ENCODE data around the gene SPPL3. TPM values are rescaled to one million over a fixed set of nuclear protein-coding genes. Genes with fewer than 3 reads are reported as not detected.

SPPL3 gene
- total RNA-seq, 1 donor from 2014 or later, result 56.8 TPM

DNA sequence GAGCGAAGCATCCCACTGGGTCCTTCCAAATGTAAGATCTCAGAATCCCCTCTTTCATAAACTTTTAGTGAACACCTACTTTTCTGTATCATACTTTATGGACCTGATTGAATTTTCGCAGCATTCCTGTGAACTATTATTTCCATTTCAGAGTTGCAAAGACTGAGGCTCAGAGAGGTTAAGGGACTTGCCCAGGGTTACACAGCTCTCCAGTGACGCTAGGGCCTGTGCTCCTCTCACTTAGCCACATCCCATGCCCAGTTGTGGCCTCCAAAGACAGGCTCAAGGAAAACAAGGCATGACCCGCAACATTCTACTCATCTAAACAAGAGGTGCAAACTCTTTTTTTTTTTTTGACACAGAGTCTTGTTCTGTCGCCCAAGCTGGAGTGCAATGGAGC, 25.9 kb upstream of the SPPL3 start:
- Mint-ChIP-seq H3K36me3 (ENCODE audit: low read depth) (no peaks in the 10 kb centered on the region), H3K27me3 (ENCODE audit: low read depth) (no peaks in the 10 kb centered on the region), H3K4me1 (no peaks in the 10 kb centered on the region), H3K9me3 (no peaks in the 10 kb centered on the region), H3K27ac (ENCODE audit: unreplicated experiment) (no peak overlapping the region), H3K4me3 (no peak overlapping the region)
- TF ChIP-seq, protein P1, sequence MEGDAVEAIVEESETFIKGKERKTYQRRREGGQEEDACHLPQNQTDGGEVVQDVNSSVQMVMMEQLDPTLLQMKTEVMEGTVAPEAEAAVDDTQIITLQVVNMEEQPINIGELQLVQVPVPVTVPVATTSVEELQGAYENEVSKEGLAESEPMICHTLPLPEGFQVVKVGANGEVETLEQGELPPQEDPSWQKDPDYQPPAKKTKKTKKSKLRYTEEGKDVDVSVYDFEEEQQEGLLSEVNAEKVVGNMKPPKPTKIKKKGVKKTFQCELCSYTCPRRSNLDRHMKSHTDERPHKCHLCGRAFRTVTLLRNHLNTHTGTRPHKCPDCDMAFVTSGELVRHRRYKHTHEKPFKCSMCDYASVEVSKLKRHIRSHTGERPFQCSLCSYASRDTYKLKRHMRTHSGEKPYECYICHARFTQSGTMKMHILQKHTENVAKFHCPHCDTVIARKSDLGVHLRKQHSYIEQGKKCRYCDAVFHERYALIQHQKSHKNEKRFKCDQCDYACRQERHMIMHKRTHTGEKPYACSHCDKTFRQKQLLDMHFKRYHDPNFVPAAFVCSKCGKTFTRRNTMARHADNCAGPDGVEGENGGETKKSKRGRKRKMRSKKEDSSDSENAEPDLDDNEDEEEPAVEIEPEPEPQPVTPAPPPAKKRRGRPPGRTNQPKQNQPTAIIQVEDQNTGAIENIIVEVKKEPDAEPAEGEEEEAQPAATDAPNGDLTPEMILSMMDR (conservative IDR thresholded peaks at IDR 0.05), result no peak
- DNase-seq (ENCODE audit: low read depth, low spot score), result no peak

DNA sequence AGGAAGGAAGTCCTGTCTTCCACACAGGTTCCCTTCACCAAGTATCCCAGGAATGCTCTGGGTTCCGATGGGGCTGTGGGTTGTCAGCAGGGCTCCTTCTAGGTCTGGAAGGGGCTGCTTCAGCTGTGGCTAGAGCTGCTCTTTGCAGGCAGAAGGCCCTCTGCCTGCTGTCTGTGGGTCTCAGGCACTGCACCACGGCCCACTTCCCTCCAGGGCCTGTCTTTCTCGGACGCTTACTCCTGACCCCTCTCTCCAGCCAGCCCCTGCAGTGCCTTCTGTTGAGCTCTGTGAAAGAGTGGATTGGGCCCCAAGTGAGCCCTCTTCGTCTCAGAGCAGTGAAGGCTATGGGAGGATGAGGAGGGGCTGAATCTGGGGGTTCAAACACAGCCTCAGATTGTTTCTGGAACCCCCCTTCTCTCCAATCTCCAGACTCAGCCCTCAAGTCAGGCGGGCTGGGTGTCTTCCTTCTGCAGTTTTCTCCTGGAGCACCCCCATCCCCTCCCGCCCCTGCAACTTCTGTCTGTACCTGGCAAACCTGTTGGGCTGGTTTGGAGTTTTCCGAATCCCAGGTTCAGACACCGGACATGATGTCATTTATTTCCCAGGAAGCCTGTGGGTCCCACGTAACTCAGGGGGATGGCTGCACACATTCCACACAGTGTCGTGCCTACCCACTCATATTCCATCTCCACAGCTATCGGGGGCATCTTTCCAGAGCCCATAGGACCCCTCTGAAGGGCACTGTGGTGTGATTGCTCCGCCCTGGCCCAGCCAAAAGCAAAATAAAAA, 24.9 kb upstream of the SPPL3 start:
- no peaks in the 10 kb centered on the region for H3K9me3 Mint-ChIP-seq
- no peaks in the 10 kb centered on the region for H3K36me3 Mint-ChIP-seq (ENCODE audit: low read depth)
- no peaks in the 10 kb centered on the region for H3K4me1 Mint-ChIP-seq
- peak overlapping the region; percentile 24 for H3K27ac Mint-ChIP-seq (ENCODE audit: unreplicated experiment)
- H3K4me3 Mint-ChIP-seq, result no peak overlapping the region
- DNase-seq (ENCODE audit: low read depth, low spot score), result no peak
- no peaks in the 10 kb centered on the region for H3K27me3 Mint-ChIP-seq (ENCODE audit: low read depth)
- TF ChIP-seq, protein P1 (conservative IDR thresholded peaks at IDR 0.05), result no peak

DNA sequence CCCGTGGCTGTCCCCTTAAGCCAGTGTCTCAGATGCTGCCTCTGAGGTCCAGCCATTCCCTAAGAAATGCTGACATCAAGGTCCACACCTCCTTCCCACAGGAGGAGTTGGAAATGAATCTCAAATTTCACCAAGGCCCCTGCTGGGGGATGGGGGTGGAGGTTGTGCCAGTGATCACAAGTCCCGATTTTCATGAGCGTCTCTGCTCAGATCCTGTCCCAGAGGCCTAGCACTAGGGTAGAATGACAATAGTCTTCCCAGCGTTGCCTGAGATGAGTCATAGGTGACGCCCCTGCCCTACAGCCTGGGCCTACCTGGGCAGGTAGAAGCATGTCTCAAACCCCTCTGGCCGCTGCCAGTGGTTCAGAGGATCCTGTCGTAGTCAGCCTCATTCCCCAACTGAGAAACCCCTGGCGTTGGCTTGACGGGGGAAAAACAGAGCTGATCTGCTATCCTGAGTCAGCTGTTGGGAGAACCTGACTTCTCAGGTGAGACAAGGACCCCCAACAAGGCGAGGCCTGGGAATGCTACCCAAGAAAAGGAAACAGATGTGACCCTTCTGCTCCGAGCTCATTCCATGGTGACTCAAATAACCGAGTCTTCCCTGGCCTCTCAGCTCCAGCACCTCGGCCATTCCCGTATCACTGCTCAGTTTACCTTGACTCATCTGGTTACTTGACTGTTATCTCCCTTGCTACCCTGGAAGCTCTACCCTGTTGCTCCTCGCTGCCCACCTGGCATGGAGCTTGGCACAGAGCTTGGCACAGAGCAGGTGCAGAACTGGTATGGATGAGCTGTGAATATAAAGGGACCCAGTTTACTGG, 21.8 kb upstream of the SPPL3 start:
- TF ChIP-seq, protein P1 (conservative IDR thresholded peaks at IDR 0.05), result no peak
- Mint-ChIP-seq H3K27me3 (ENCODE audit: low read depth) (no peaks in the 10 kb centered on the region), H3K36me3 (ENCODE audit: low read depth) (no peaks in the 10 kb centered on the region), H3K9me3 (no peaks in the 10 kb centered on the region), H3K27ac (ENCODE audit: unreplicated experiment) (no peak overlapping the region), H3K4me3 (no peak overlapping the region), H3K4me1 (no peaks in the 10 kb centered on the region)
- no peak for DNase-seq (ENCODE audit: low read depth, low spot score)

DNA sequence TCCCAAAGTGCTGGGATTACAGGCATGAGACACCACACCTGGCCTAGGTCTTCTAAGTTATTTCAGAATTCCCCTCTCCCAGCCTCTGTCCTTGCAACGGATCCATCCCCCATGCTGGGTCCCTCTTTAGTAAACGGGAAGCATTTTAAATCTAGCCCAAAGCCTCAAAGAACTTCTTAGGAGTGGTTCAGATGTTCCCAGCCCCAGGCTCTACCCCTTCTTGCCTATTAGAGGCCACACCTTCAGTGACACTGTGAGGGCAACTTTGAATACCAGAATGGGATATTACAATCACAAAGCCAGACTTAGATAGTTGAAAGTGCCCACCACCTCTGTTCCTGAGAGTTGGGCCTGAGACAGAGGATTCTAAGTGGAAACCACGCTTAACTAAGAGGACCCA, 18.1 kb upstream of the SPPL3 start:
- H3K27me3 Mint-ChIP-seq (ENCODE audit: low read depth), result no peaks in the 10 kb centered on the region
- H3K27ac Mint-ChIP-seq (ENCODE audit: unreplicated experiment), result no peak overlapping the region
- peaks cover 4% of the 10 kb centered on the region for H3K9me3 Mint-ChIP-seq
- H3K4me1 Mint-ChIP-seq, result no peaks in the 10 kb centered on the region
- TF ChIP-seq, protein P1 (conservative IDR thresholded peaks at IDR 0.05), result no peak
- no peak overlapping the region for H3K4me3 Mint-ChIP-seq
- H3K36me3 Mint-ChIP-seq (ENCODE audit: low read depth), result no peaks in the 10 kb centered on the region
- DNase-seq (ENCODE audit: low read depth, low spot score), result no peak

DNA sequence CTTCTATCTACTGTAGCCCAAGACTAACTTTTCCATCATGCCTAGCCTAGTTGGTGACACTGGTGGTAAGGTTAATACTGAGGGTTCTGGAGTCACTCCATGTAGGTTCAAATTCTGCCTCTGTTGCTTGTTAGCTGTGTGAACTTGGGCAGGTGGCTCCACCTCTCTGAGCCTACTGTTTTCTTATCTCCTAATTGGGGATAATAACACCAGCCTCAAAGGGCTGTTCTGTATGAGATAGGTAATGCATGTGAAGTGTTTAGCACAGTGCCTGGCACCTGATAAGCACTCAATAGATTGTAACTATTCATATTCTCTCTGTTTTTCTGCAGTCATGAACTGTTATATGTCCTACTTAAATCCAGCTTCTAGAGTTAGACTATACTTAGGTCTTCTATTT, 17.5 kb upstream of the SPPL3 start:
- Mint-ChIP-seq H3K4me3 (no peak overlapping the region), H3K27ac (ENCODE audit: unreplicated experiment) (no peak overlapping the region), H3K9me3 (peaks cover 4% of the 10 kb centered on the region), H3K36me3 (ENCODE audit: low read depth) (no peaks in the 10 kb centered on the region), H3K27me3 (ENCODE audit: low read depth) (no peaks in the 10 kb centered on the region), H3K4me1 (no peaks in the 10 kb centered on the region)
- no peak for DNase-seq (ENCODE audit: low read depth, low spot score)
- TF ChIP-seq, protein P1 (conservative IDR thresholded peaks at IDR 0.05), result no peak

Data from neural crest cell (in vitro differentiated cells).